Activated T-cell treated with anti-CD3 and anti-CD28 coated beads for 1 hour (primary cell): ENCODE results near the gene OSBPL3.

Source experiments
- DNase-seq: peaks from one replicate; pipeline ENCODE4 v3.0.0-alpha.2; 2020; ENCODE audit warnings: low read depth

Gene OSBPL3

DNA sequence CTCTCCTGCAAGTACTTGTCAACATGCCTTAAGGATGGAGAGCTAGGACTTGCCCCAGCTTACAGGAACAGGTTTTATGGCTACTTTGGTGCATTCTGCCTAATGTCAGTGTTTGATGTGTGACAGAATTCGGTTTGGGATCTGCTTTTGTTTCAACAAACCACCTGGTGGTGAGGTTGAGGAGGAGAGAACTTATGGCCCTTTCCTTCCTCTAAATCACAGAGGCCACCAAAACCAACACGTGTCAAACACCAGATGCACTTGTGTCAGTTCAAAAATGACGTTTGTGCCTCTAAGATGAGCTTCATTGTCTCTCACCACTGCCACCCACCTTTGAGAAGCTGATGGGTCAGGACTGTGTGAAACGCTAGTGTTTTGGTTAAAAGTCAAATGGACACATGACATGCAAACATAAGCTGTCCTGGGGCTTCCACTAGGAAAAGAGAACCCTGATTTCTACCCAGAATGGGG, 83.9 kb downstream of the OSBPL3 start:
- no peak for DNase-seq

GRCh38 chr7:24894429-24895221, 85.4 kb downstream of the OSBPL3 start:
- DNase-seq: no peak

- DNase-seq: no peak
Observed at GRCh38 chr7:24891311-24891735, 88.7 kb downstream of the OSBPL3 start.

- no peak for DNase-seq
Observed at GRCh38 chr7:24889611-24890010, 90.4 kb downstream of the OSBPL3 start.

DNA sequence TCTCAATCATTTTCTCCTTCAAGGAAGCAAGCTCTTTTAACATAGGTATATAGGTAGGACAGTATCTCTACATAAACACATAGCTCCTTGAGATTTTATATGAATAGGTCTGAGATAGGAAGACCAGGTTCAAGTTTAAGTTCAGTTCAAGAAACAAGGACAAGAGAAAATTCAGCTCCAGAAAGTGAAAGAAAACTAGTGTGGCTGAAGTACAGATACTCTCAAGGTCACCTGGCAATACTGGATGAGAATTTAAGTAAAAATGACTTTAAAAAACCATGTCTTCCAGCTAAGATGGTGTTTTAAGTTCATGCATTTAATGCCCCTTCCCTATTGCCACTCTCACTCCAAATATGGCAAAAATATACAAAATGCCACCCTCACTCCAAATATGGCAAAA, 91.3 kb downstream of the OSBPL3 start:
- DNase-seq: no peak

- no peak for DNase-seq
Observed at GRCh38 chr7:24885716-24886115, 94.3 kb downstream of the OSBPL3 start.

- no peak for DNase-seq
Observed at GRCh38 chr7:24885305-24885704, 94.7 kb downstream of the OSBPL3 start.

GRCh38 chr7:24884401-24884800, 95.6 kb downstream of the OSBPL3 start:
- DNase-seq: no peak

GRCh38 chr7:24883622-24884013, 96.4 kb downstream of the OSBPL3 start:
- DNase-seq: no peak

DNA sequence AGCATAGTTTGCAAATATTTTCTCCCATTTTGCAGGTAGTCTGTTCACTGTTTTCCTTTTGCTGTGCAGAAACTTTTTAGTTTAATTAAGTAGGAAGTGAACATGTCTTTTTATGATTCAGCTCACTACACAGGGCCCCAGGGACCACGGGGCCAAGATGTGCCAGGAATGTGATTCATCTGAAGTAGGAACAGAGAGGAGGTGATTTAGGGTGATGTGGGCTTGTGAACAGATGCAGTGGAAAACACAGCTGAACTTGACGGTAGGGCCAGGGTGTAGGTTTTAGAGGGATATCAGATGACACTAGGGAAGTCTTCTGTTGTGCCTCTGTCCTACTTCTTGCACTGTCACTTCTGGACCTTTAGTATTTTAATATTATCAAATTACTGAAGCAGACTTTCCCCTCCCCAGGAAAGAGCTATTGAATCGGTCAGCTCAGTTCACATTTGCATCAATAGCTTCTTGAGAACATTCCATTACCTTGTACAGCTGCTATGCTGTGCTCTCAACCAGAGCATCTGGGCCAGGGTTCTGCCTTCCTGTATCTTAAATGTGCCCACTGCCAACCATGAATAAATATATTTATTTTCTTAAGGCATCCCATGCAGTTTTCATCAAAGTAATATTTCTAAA, 96.9 kb downstream of the OSBPL3 start:
- DNase-seq: no peak

GRCh38 chr7:24881623-24882022, 98.4 kb downstream of the OSBPL3 start:
- DNase-seq: no peak

GRCh38 chr7:24880886-24881285, 99.1 kb downstream of the OSBPL3 start:
- no peak for DNase-seq

DNA sequence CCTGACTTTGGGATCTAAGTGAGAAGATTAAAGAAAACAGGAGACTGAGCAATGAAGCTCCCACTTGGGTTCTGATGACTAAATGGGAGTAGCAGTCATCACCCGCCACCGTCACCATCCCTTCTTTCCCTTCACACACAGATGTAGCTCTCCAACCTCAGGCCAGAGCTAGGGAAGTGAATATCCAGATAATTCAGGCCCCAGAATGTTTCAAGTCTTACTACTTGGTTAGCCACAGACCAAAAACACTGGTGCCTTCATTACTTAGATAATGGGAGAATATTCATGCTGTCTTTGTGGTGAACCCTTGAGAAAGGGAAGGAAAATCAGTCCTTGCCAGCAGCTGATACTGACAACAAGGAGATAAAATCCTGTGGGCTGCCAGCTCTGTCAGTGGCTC, 100.7 kb downstream of the OSBPL3 start:
- no peak for DNase-seq

DNA sequence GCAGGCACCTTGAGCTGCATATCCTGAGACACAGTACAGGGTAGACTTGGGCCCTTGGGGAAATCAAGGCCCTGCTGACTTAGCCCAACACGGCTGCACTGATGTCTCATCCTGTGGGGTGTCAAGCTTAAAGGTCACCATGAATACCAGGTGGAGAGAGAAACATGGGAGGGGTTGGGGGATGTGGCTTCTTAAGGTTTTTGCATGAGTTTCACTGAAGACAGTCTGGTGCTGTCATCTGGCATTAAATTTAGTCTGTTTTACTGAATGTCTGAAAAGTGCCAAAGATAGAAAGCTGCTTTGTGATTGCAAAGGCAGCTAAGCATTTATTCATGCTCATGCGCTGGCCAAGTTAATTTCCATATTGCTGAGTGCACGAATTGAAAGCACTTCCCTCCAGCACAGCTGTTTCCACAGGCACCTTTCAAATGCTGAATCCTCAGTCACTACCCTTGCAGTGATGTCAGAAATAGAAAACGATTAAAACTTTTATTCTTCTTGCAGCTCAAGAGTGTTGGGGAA, 102.1 kb downstream of the OSBPL3 start:
- DNase-seq: no peak

DNA sequence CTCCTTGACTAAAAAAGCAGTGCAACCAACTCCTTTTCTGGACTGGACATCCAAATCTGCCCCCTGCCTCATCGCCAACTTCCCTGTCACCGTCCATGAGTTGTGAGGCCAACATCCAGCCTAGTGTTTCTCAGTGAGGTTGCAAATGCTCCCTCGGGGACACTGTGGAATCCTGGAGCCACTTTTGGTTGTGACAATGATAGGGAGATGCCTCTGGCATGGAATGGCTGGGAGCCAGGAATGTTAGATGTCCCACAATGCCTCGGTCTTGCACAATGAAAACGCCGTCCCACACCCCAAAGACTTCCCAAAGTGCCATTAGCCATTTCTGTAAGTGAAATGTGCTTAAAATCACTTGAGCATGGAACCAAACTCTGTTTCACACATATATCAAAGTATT, 105.2 kb downstream of the OSBPL3 start:
- DNase-seq: no peak

- DNase-seq: no peak
Observed at GRCh38 chr7:24873944-24874343, 106.0 kb downstream of the OSBPL3 start.

DNA sequence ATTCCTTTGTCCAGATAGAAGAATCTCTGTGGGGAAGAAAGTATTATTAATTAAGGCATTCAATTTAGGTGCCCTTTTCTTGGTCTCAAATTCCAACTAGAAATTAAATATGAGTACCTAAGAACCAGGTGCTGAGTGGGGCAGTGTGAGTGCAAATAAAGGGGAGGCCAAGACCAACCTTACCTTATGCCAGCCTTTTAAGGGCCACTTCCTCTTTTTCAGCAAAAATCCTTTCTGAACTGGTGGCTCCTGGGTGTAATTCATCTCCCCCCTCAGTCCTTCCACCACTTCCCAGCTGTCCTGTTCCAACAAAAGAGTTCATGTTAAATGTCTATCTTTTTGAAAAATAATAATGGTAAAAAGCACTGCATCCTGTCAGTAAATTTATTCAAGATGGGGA, 108.2 kb downstream of the OSBPL3 start:
- no peak for DNase-seq

GRCh38 chr7:24870766-24871165, 109.2 kb downstream of the OSBPL3 start:
- DNase-seq: no peak

GRCh38 chr7:24869572-24869971, 110.4 kb downstream of the OSBPL3 start:
- no peak for DNase-seq

GRCh38 chr7:24868741-24869140, 111.2 kb downstream of the OSBPL3 start:
- no peak for DNase-seq

DNA sequence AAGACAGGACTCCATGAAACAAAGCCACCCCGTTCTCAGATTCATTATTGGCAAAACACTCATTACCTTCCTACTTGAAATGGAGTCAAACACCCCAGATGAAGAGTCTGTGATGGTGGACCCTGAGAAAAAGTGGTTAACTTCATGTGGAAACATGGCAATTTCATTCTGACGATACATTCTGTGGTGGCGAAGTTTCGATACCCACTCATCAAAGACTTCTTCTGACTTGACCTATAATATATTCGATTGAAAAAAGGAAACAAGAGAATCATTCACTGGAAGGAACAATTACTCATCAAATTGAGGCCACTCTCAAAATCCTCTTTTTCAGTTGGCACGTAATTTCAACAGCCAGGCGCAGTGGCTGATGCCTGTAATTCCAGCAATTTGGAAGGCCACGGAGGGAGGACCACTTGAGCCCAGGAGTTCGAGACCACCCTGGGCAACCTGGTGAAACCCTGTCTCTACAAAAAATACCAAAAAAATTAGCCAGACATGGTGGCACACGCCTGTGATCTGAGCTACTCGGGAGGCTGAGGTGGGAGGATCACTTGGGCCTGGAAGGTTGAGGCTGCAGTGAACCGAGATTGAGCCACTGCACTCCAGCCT, 113.9 kb downstream of the OSBPL3 start:
- DNase-seq: no peak

- DNase-seq: no peak
Observed at GRCh38 chr7:24864214-24864817, 115.7 kb downstream of the OSBPL3 start.

- no peak for DNase-seq
Observed at GRCh38 chr7:24863626-24864025, 116.4 kb downstream of the OSBPL3 start.
